H9 (cell line): ENCODE data around the gene ST6GALNAC2. TPM values are rescaled to one million over a fixed set of nuclear protein-coding genes. Genes with fewer than 3 reads are reported as not detected.

Source experiments
- DNase-seq: peaks from one replicate; pipeline ENCODE4 v3.0.0-alpha.2; 2017
- H2AFZ ChIP-seq: one replicate; pipeline ENCODE4 v1.6.1; 2013; ENCODE audit warnings: mild to moderate bottlenecking, low read length, control low read depth, moderate library complexity
- H2AK5ac ChIP-seq: 2 replicates; pipeline ENCODE4 v1.6.1; 2013; ENCODE audit warnings: low read length, control low read depth, mixed read lengths; ENCODE audit not compliant: insufficient read length
- H2BK120ac ChIP-seq: one replicate; pipeline ENCODE4 v1.6.1; 2013; ENCODE audit warnings: low read depth, mild to moderate bottlenecking, low read length, control low read depth, inconsistent platforms; ENCODE audit not compliant: poor library complexity, severe bottlenecking
- H2BK12ac ChIP-seq: 2 replicates; pipeline ENCODE4 v1.6.1; 2013; ENCODE audit warnings: low read length, control low read depth, mixed read lengths, low read depth; ENCODE audit not compliant: insufficient read length
- H2BK15ac ChIP-seq: 2 replicates; pipeline ENCODE4 v1.6.1; 2013; ENCODE audit warnings: low read depth, low read length, control low read depth
- H2BK20ac ChIP-seq: one replicate; pipeline ENCODE4 v1.6.1; 2013; ENCODE audit warnings: low read depth, mild to moderate bottlenecking, low read length, control low read depth, inconsistent platforms; ENCODE audit not compliant: poor library complexity, severe bottlenecking
- H2BK5ac ChIP-seq: 2 replicates; pipeline ENCODE4 v1.6.1; 2013; ENCODE audit warnings: low read length, control low read depth, mixed read lengths; ENCODE audit not compliant: insufficient read length
- H3K14ac ChIP-seq: 2 replicates; pipeline ENCODE4 v1.6.1; 2013; ENCODE audit warnings: low read length, control low read depth; ENCODE audit not compliant: insufficient read depth
- H3K18ac ChIP-seq: 2 replicates; pipeline ENCODE4 v1.6.1; 2013; ENCODE audit warnings: low read depth, mild to moderate bottlenecking, mixed read lengths, low read length, control low read depth; ENCODE audit not compliant: insufficient read length
- H3K23ac ChIP-seq: 2 replicates; pipeline ENCODE4 v1.6.1; 2013; ENCODE audit warnings: low read length, control low read depth, mixed read lengths, low read depth; ENCODE audit not compliant: insufficient read length
- H3K23me2 ChIP-seq: 2 replicates; pipeline ENCODE4 v1.6.1; 2013; ENCODE audit warnings: low read depth, mild to moderate bottlenecking, mixed read lengths, low read length, control low read depth; ENCODE audit not compliant: insufficient read length, poor library complexity, severe bottlenecking
- H3K27ac ChIP-seq: 2 replicates; pipeline ENCODE4 v1.5.1; 2013; ENCODE audit warnings: low read length, control low read depth, mixed read lengths, low read depth; ENCODE audit not compliant: insufficient read length
- H3K27me3 ChIP-seq: 2 replicates; pipeline ENCODE4 v1.6.1; 2013; ENCODE audit warnings: low read length, control low read depth, inconsistent platforms; ENCODE audit not compliant: insufficient read depth
- H3K4ac ChIP-seq: 2 replicates; pipeline ENCODE4 v1.6.1; 2013; ENCODE audit warnings: low read depth, mild to moderate bottlenecking, control low read depth, inconsistent platforms, low read length, moderate library complexity
- H3K4me1 ChIP-seq: 2 replicates; pipeline ENCODE4 v1.6.1; 2013; ENCODE audit warnings: low read length, control low read depth, inconsistent platforms; ENCODE audit not compliant: insufficient read depth
- H3K4me2 ChIP-seq: 2 replicates; pipeline ENCODE4 v1.6.1; 2013; ENCODE audit warnings: low read length, control low read depth, mixed read lengths; ENCODE audit not compliant: insufficient read length, insufficient read depth
- H3K56ac ChIP-seq: 2 replicates; pipeline ENCODE4 v1.6.1; 2013; ENCODE audit warnings: low read depth, mild to moderate bottlenecking, mixed read lengths, low read length, control low read depth; ENCODE audit not compliant: insufficient read length
- H3K79me1 ChIP-seq: 2 replicates; pipeline ENCODE4 v1.6.1; 2013; ENCODE audit warnings: low read depth, mild to moderate bottlenecking, moderate library complexity, low read length, control low read depth, inconsistent platforms; ENCODE audit not compliant: insufficient read depth, poor library complexity, severe bottlenecking
- H3K79me2 ChIP-seq: 2 replicates; pipeline ENCODE4 v1.6.1; 2013; ENCODE audit warnings: low read length, control low read depth, inconsistent platforms; ENCODE audit not compliant: insufficient read depth
- H3K9ac ChIP-seq: 2 replicates; pipeline ENCODE4 v1.6.1; 2013; ENCODE audit warnings: low read length, control low read depth, mixed read lengths; ENCODE audit not compliant: insufficient read length; ENCODE audit errors: extremely low read depth
- H3K9me3 ChIP-seq: one replicate; pipeline ENCODE4 v1.6.1; 2013; ENCODE audit warnings: low read depth, low read length, inconsistent platforms; ENCODE audit not compliant: control insufficient read depth
- H3T11ph ChIP-seq: one replicate; pipeline ENCODE4 v1.6.1; 2013; ENCODE audit warnings: mild to moderate bottlenecking, low read length, control low read depth, inconsistent platforms
- H4K20me1 ChIP-seq: one replicate; pipeline ENCODE4 v1.6.1; 2013; ENCODE audit not compliant: control insufficient read depth, insufficient read length, insufficient read depth
- H4K5ac ChIP-seq: 2 replicates; pipeline ENCODE4 v1.6.1; 2013; ENCODE audit warnings: low read depth, mild to moderate bottlenecking, mixed read lengths, low read length, control low read depth; ENCODE audit not compliant: insufficient read length
- H4K8ac ChIP-seq: replicated peaks from 2 replicates; pipeline ENCODE4 v1.6.1; 2013; ENCODE audit warnings: low read length, control low read depth, mixed read lengths, low read depth; ENCODE audit not compliant: insufficient read length
- H4K91ac ChIP-seq: 2 replicates; pipeline ENCODE4 v1.6.1; 2013; ENCODE audit warnings: low read depth, mild to moderate bottlenecking, moderate library complexity, mixed read lengths, low read length, control low read depth; ENCODE audit not compliant: insufficient read length
- H3K27ac Mint-ChIP-seq, 3 experiments: 2 replicates in 2 of 3; 3 replicates in 1 of 3; pipeline ENCODE4 v1.8.0; 2020 to 2021; ENCODE audit warnings: mixed read lengths in 3 of 3, mild to moderate bottlenecking in 1 of 3, moderate library complexity in 1 of 3
- H3K27me3 Mint-ChIP-seq: 2 replicates; pipeline ENCODE4 v1.8.0; 2021; ENCODE audit warnings: low read depth, mild to moderate bottlenecking, moderate library complexity, mixed read lengths
- H3K36me3 Mint-ChIP-seq, 3 experiments: 2 replicates in 2 of 3; 3 replicates in 1 of 3; pipeline ENCODE4 v1.8.0; 2020 to 2021; ENCODE audit warnings: low read depth in 3 of 3, mixed read lengths in 3 of 3; ENCODE audit not compliant: insufficient read depth in 1 of 3
- H3K4me1 Mint-ChIP-seq, 2 experiments: 2 replicates each; pipeline ENCODE4 v1.8.0; 2020; ENCODE audit warnings: mixed read lengths in 2 of 2
- H3K4me3 Mint-ChIP-seq, 2 experiments: 2 replicates in 1 of 2; 3 replicates in 1 of 2; pipeline ENCODE4 v1.8.0; 2020 to 2021; ENCODE audit warnings: mild to moderate bottlenecking in 2 of 2, mixed read lengths in 2 of 2, moderate library complexity in 1 of 2
- H3K9me3 Mint-ChIP-seq, 2 experiments: 2 replicates in 1 of 2; 3 replicates in 1 of 2; pipeline ENCODE4 v1.8.0; 2020; ENCODE audit warnings: mild to moderate bottlenecking in 2 of 2, mixed read lengths in 2 of 2, moderate library complexity in 1 of 2
- WGBS: extraction: QIAGEN DNeasy Blood & Tissue Kit; methylation state at CpG from one replicate; pipeline ENCODE4 v1.1.7; 2013; ENCODE audit warnings: missing lambda C conversion rate, low lambda C conversion rate, mixed read lengths; ENCODE audit not compliant: insufficient read length; ENCODE audit errors: extremely low coverage; 5-methylcytosine and 5-hydroxymethylcytosine counted together
- total RNA-seq: library from RNA; stranded (reverse); gene quantifications from 2 replicates; pipeline ENCODE4 v1.2.1, GENCODE V29; 2021
- TF ChIP-seq, protein P1 (sequence below): fragments of 200-600 bp; sonication (generic); conservative IDR thresholded peaks from 3 replicates; pipeline ENCODE4 v1.8.0; 2021; ENCODE audit warnings: antibody characterized with exemption, mild to moderate bottlenecking

Gene ST6GALNAC2
- total RNA-seq, 1 experiment from 2014 or later: 0.46 TPM

GRCh38 chr17:76568811-76569221 is 16.8 kb downstream of the ST6GALNAC2 start:
- no peak overlapping the region for H3K56ac ChIP-seq
- H3K27ac ChIP-seq: no peak overlapping the region
- no peak overlapping the region for H2BK5ac ChIP-seq
- H2AK5ac ChIP-seq: no peak overlapping the region
- no peaks in the 10 kb centered on the region for H3K79me2 ChIP-seq
- no peaks in the 10 kb centered on the region for H4K20me1 ChIP-seq
- no peak overlapping the region for H2AFZ ChIP-seq
- no peak overlapping the region for H3K23ac ChIP-seq
- no peak overlapping the region for H2BK12ac ChIP-seq
- H3K36me3 Mint-ChIP-seq: peaks cover 9 to 35% (median 15%) of the 10 kb centered on the region in 3 experiments; a peak in 6 of 7 replicates
- DNase-seq: no peak
- no peak overlapping the region for H4K8ac ChIP-seq
- H3K27ac Mint-ChIP-seq: no peak overlapping the region
- no peak overlapping the region for H2BK120ac ChIP-seq
- H4K91ac ChIP-seq: no peak overlapping the region
- H3K4me3 Mint-ChIP-seq: no peak overlapping the region
- H3K4me1 ChIP-seq: no peaks in the 10 kb centered on the region; the same call in 1 of the 2 replicates
- H3K18ac ChIP-seq: no peak overlapping the region
- no peak overlapping the region for H3K4me2 ChIP-seq
- no peaks in the 10 kb centered on the region for H3K27me3 Mint-ChIP-seq
- no peak overlapping the region for H3K9ac ChIP-seq
- H3T11ph ChIP-seq: no peak overlapping the region
- H3K9me3 Mint-ChIP-seq: no peaks in the 10 kb centered on the region
- no peak overlapping the region for H3K14ac ChIP-seq
- WGBS: no CpG with 5 or more reads among the region's 19 CpGs
- H4K5ac ChIP-seq: no peak overlapping the region
- TF ChIP-seq, protein P1, sequence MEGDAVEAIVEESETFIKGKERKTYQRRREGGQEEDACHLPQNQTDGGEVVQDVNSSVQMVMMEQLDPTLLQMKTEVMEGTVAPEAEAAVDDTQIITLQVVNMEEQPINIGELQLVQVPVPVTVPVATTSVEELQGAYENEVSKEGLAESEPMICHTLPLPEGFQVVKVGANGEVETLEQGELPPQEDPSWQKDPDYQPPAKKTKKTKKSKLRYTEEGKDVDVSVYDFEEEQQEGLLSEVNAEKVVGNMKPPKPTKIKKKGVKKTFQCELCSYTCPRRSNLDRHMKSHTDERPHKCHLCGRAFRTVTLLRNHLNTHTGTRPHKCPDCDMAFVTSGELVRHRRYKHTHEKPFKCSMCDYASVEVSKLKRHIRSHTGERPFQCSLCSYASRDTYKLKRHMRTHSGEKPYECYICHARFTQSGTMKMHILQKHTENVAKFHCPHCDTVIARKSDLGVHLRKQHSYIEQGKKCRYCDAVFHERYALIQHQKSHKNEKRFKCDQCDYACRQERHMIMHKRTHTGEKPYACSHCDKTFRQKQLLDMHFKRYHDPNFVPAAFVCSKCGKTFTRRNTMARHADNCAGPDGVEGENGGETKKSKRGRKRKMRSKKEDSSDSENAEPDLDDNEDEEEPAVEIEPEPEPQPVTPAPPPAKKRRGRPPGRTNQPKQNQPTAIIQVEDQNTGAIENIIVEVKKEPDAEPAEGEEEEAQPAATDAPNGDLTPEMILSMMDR: no peak
- no peaks in the 10 kb centered on the region for H3K23me2 ChIP-seq
- no peak overlapping the region for H3K4ac ChIP-seq
- H2BK20ac ChIP-seq: no peak overlapping the region
- no peak overlapping the region for H2BK15ac ChIP-seq
- no peaks in the 10 kb centered on the region for H3K27me3 ChIP-seq
- no peaks in the 10 kb centered on the region for H3K9me3 ChIP-seq
- H3K79me1 ChIP-seq: no peaks in the 10 kb centered on the region
- H3K4me1 Mint-ChIP-seq: peaks cover 38 to 40% of the 10 kb centered on the region in 2 experiments
